ENCODE results near the gene NYNRIN.

NYNRIN gene

GRCh38 chr14:24434676-24435075, 35.9 kb downstream of the NYNRIN start:
- no peak overlapping the region for H3K27ac ChIP-seq (ENCODE audit: insufficient read depth in 1 of 2, low read depth in 1 of 2, low read length in 2 of 2, poor library complexity in 1 of 2, severe bottlenecking in 2 of 2)
- ChIA-PET POLR2A (no interaction called here), CTCF (interaction anchor here (0.8 to 21.5 kb wide), 9 partner anchors 20 to 192 kb away, joined by 3 to 489 read pairs (median 6); partner anchors contain the start of genes ADCY4, LTB4R, RIPK3 and TINF2)
- no peak overlapping the region for H3K4me3 ChIP-seq (ENCODE audit: control insufficient read depth in 1 of 7, extremely low read depth in 1 of 7, insufficient read depth in 4 of 7, low read depth in 2 of 7, low read length in 6 of 7)
- DNase-seq = no peak
- H3K36me3 ChIP-seq (ENCODE audit: control insufficient read depth in 4 of 4, insufficient read depth in 4 of 4, low read length in 3 of 4) = peaks cover 17 to 53% (median 43%) of the 10 kb centered on the region in 4 experiments
- no peaks in the 10 kb centered on the region for H3K27me3 ChIP-seq (replicated peaks in 2 of 5; ENCODE audit: control insufficient read depth in 4 of 5, insufficient read depth in 5 of 5, low read length in 4 of 5)
- 100% methylated on average over 2 of the region's 3 CpGs for WGBS (ENCODE audit: insufficient coverage)
- H3K9me3 ChIP-seq (ENCODE audit: control extremely low read depth in 1 of 5, control insufficient read depth in 4 of 5, insufficient read depth in 2 of 5, low read depth in 1 of 5, low read length in 4 of 5) = no peaks in the 10 kb centered on the region
- H3K4me1 ChIP-seq (ENCODE audit: control extremely low read depth in 1 of 4, control insufficient read depth in 4 of 4, insufficient read depth in 4 of 4, low read length in 3 of 4) = peaks cover 16 to 57% (median 54%) of the 10 kb centered on the region in 4 experiments

GRCh38 chr14:24435192-24435810, 36.5 kb downstream of the NYNRIN start:
- DNase-seq = no peak
- ChIA-PET POLR2A (no interaction called here), CTCF (interaction anchor here (1.0 to 21.5 kb wide), 17 partner anchors 8 to 193 kb away, joined by 3 to 489 read pairs (median 6); partner anchors contain the start of genes ADCY4, CIDEB, LTB4R and LTB4R2)
- Histone ChIP-seq H3K9me3 (ENCODE audit: control extremely low read depth in 1 of 5, control insufficient read depth in 4 of 5, insufficient read depth in 2 of 5, low read depth in 1 of 5, low read length in 4 of 5) (no peaks in the 10 kb centered on the region), H3K4me1 (ENCODE audit: control extremely low read depth in 1 of 4, control insufficient read depth in 4 of 4, insufficient read depth in 4 of 4, low read length in 3 of 4) (peaks cover 16 to 56% (median 53%) of the 10 kb centered on the region in 4 experiments), H3K4me3 (ENCODE audit: control insufficient read depth in 1 of 7, extremely low read depth in 1 of 7, insufficient read depth in 4 of 7, low read depth in 2 of 7, low read length in 6 of 7) (no peak overlapping the region), H3K27ac (ENCODE audit: insufficient read depth in 1 of 2, low read depth in 1 of 2, low read length in 2 of 2, poor library complexity in 1 of 2, severe bottlenecking in 2 of 2) (peak overlapping the region in 1 of 2 experiments; percentile 2), H3K36me3 (ENCODE audit: control insufficient read depth in 4 of 4, insufficient read depth in 4 of 4, low read length in 3 of 4) (peaks cover 17 to 59% (median 49%) of the 10 kb centered on the region in 4 experiments), H3K27me3 (replicated peaks in 2 of 5; ENCODE audit: control insufficient read depth in 4 of 5, insufficient read depth in 5 of 5, low read length in 4 of 5) (no peaks in the 10 kb centered on the region)
- WGBS (ENCODE audit: insufficient coverage) = 100% methylated on average over 1 of the region's 2 CpGs

GRCh38 chr14:24435998-24436354, 37.2 kb downstream of the NYNRIN start:
- Histone ChIP-seq H3K27ac (ENCODE audit: insufficient read depth in 1 of 2, low read depth in 1 of 2, low read length in 2 of 2, poor library complexity in 1 of 2, severe bottlenecking in 2 of 2) (peak overlapping the region; percentile 2 to 70), H3K4me3 (ENCODE audit: control insufficient read depth in 1 of 7, extremely low read depth in 1 of 7, insufficient read depth in 4 of 7, low read depth in 2 of 7, low read length in 6 of 7) (no peak overlapping the region), H3K27me3 (replicated peaks in 2 of 5; ENCODE audit: control insufficient read depth in 4 of 5, insufficient read depth in 5 of 5, low read length in 4 of 5) (no peaks in the 10 kb centered on the region), H3K9me3 (ENCODE audit: control extremely low read depth in 1 of 5, control insufficient read depth in 4 of 5, insufficient read depth in 2 of 5, low read depth in 1 of 5, low read length in 4 of 5) (no peaks in the 10 kb centered on the region), H3K4me1 (ENCODE audit: control extremely low read depth in 1 of 4, control insufficient read depth in 4 of 4, insufficient read depth in 4 of 4, low read length in 3 of 4) (peaks cover 12 to 54% (median 50%) of the 10 kb centered on the region in 4 experiments), H3K36me3 (ENCODE audit: control insufficient read depth in 4 of 4, insufficient read depth in 4 of 4, low read length in 3 of 4) (peaks cover 17 to 64% (median 54%) of the 10 kb centered on the region in 4 experiments)
- CTCF ChIA-PET = interaction anchor here (1.0 to 21.5 kb wide), 21 partner anchors 8 to 247 kb away, joined by 3 to 489 read pairs (median 7); partner anchors contain the start of genes ADCY4, CIDEB, IPO4 and LTB4R
- 86% methylated on average over 4 of the region's 6 CpGs for WGBS (ENCODE audit: insufficient coverage)
- no peak for DNase-seq
- POLR2A ChIA-PET = interaction anchor here (0.6 to 1.1 kb wide), 3 partner anchors 69 to 193 kb away, joined by 4 to 8 read pairs (median 7); no protein-coding TSS in a partner anchor

- peak; percentile 56 to 87 (median 80) for DNase-seq
- ChIA-PET POLR2A (interaction anchor here (0.6 to 1.3 kb wide), 6 partner anchors 14 to 248 kb away, joined by 3 to 8 read pairs (median 4); partner anchors contain the start of gene IPO4), CTCF (interaction anchor here (0.9 to 21.5 kb wide), 23 partner anchors 9 to 248 kb away, joined by 3 to 489 read pairs (median 6); partner anchors contain the start of genes ADCY4, CIDEB, IPO4 and LTB4R)
- peak overlapping the region in 3 of 7 experiments; percentile 13 to 60 (median 58) for H3K4me3 ChIP-seq (ENCODE audit: control insufficient read depth in 1 of 7, extremely low read depth in 1 of 7, insufficient read depth in 4 of 7, low read depth in 2 of 7, low read length in 6 of 7)
- peak overlapping the region; percentile 2 to 70 for H3K27ac ChIP-seq (ENCODE audit: insufficient read depth in 1 of 2, low read depth in 1 of 2, low read length in 2 of 2, poor library complexity in 1 of 2, severe bottlenecking in 2 of 2)
- 36% methylated on average over 4 of the region's 5 CpGs for WGBS (ENCODE audit: insufficient coverage)
- H3K9me3 ChIP-seq (ENCODE audit: control extremely low read depth in 1 of 5, control insufficient read depth in 4 of 5, insufficient read depth in 2 of 5, low read depth in 1 of 5, low read length in 4 of 5) = no peaks in the 10 kb centered on the region
- H3K36me3 ChIP-seq (ENCODE audit: control insufficient read depth in 4 of 4, insufficient read depth in 4 of 4, low read length in 3 of 4) = peaks cover 17 to 60% (median 54%) of the 10 kb centered on the region in 4 experiments
- peaks cover 10 to 54% (median 49%) of the 10 kb centered on the region in 4 experiments for H3K4me1 ChIP-seq (ENCODE audit: control extremely low read depth in 1 of 4, control insufficient read depth in 4 of 4, insufficient read depth in 4 of 4, low read length in 3 of 4)
- no peaks in the 10 kb centered on the region for H3K27me3 ChIP-seq (replicated peaks in 2 of 5; ENCODE audit: control insufficient read depth in 4 of 5, insufficient read depth in 5 of 5, low read length in 4 of 5)
These were observed 37.7 kb downstream of the NYNRIN start for GRCh38 chr14:24436355-24437019.

GRCh38 chr14:24437020-24437735, 38.4 kb downstream of the NYNRIN start:
- no peaks in the 10 kb centered on the region for H3K9me3 ChIP-seq (ENCODE audit: control extremely low read depth in 1 of 5, control insufficient read depth in 4 of 5, insufficient read depth in 2 of 5, low read depth in 1 of 5, low read length in 4 of 5)
- peak overlapping the region in 5 of 7 experiments; percentile 13 to 60 (median 50) for H3K4me3 ChIP-seq (ENCODE audit: control insufficient read depth in 1 of 7, extremely low read depth in 1 of 7, insufficient read depth in 4 of 7, low read depth in 2 of 7, low read length in 6 of 7)
- peak in 2 of 3 donors; percentile 44 to 50 for DNase-seq
- ChIA-PET CTCF (interaction anchor here (0.9 to 21.5 kb wide), 21 partner anchors 10 to 249 kb away, joined by 3 to 489 read pairs (median 8); partner anchors contain the start of genes ADCY4, CIDEB, IPO4 and LTB4R), POLR2A (interaction anchor here (0.6 to 1.3 kb wide), 5 partner anchors 14 to 249 kb away, joined by 3 to 8 read pairs (median 4); partner anchors contain the start of gene IPO4)
- H3K27ac ChIP-seq (ENCODE audit: insufficient read depth in 1 of 2, low read depth in 1 of 2, low read length in 2 of 2, poor library complexity in 1 of 2, severe bottlenecking in 2 of 2) = peak overlapping the region; percentile 17 to 70
- peaks cover 10 to 55% (median 49%) of the 10 kb centered on the region in 4 experiments for H3K4me1 ChIP-seq (ENCODE audit: control extremely low read depth in 1 of 4, control insufficient read depth in 4 of 4, insufficient read depth in 4 of 4, low read length in 3 of 4)
- no peaks in the 10 kb centered on the region for H3K27me3 ChIP-seq (replicated peaks in 2 of 5; ENCODE audit: control insufficient read depth in 4 of 5, insufficient read depth in 5 of 5, low read length in 4 of 5)
- WGBS (ENCODE audit: insufficient coverage) = 35% methylated on average over 11 of the region's 12 CpGs
- peaks cover 17 to 57% (median 52%) of the 10 kb centered on the region in 4 experiments for H3K36me3 ChIP-seq (ENCODE audit: control insufficient read depth in 4 of 4, insufficient read depth in 4 of 4, low read length in 3 of 4)

- no peak for DNase-seq
- ChIA-PET CTCF (interaction anchor here (1.1 to 21.5 kb wide), 16 partner anchors 10 to 204 kb away, joined by 3 to 489 read pairs (median 12); partner anchors contain the start of genes ADCY4, CIDEB, LTB4R and LTB4R2), POLR2A (interaction anchor here (1.3 kb wide), 1 partner anchor 15 kb away, joined by 3 read pairs; no protein-coding TSS in a partner anchor)
- H3K4me3 ChIP-seq (ENCODE audit: control insufficient read depth in 1 of 7, extremely low read depth in 1 of 7, insufficient read depth in 4 of 7, low read depth in 2 of 7, low read length in 6 of 7) = peak overlapping the region in 3 of 7 experiments; percentile 8 to 60 (median 50)
- 0% methylated on average over 1 of the region's 2 CpGs for WGBS (ENCODE audit: insufficient coverage)
- H3K4me1 ChIP-seq (ENCODE audit: control extremely low read depth in 1 of 4, control insufficient read depth in 4 of 4, insufficient read depth in 4 of 4, low read length in 3 of 4) = peaks cover 10 to 58% (median 49%) of the 10 kb centered on the region in 4 experiments
- no peaks in the 10 kb centered on the region for H3K9me3 ChIP-seq (ENCODE audit: control extremely low read depth in 1 of 5, control insufficient read depth in 4 of 5, insufficient read depth in 2 of 5, low read depth in 1 of 5, low read length in 4 of 5)
- H3K27ac ChIP-seq (ENCODE audit: insufficient read depth in 1 of 2, low read depth in 1 of 2, low read length in 2 of 2, poor library complexity in 1 of 2, severe bottlenecking in 2 of 2) = peak overlapping the region; percentile 17 to 70
- H3K36me3 ChIP-seq (ENCODE audit: control insufficient read depth in 4 of 4, insufficient read depth in 4 of 4, low read length in 3 of 4) = peaks cover 13 to 52% (median 47%) of the 10 kb centered on the region in 4 experiments
- no peaks in the 10 kb centered on the region for H3K27me3 ChIP-seq (replicated peaks in 2 of 5; ENCODE audit: control insufficient read depth in 4 of 5, insufficient read depth in 5 of 5, low read length in 4 of 5)
These were observed 38.9 kb downstream of the NYNRIN start for GRCh38 chr14:24437736-24438067.
